OCI-M2 (cell line): ENCODE data around the gene ICE1.
"Not testable (repeated sequence)": the region's sequence is repeated elsewhere in the genome, so short reads cannot be mapped to it uniquely, and the experiment has no call there.

ENCODE experiments used
- DNase-seq: peaks from one replicate; lab custom pipeline; 2025; ENCODE audit not compliant: unreplicated experiment; lab: John Stamatoyannopoulos, UW

The ICE1 gene

DNA sequence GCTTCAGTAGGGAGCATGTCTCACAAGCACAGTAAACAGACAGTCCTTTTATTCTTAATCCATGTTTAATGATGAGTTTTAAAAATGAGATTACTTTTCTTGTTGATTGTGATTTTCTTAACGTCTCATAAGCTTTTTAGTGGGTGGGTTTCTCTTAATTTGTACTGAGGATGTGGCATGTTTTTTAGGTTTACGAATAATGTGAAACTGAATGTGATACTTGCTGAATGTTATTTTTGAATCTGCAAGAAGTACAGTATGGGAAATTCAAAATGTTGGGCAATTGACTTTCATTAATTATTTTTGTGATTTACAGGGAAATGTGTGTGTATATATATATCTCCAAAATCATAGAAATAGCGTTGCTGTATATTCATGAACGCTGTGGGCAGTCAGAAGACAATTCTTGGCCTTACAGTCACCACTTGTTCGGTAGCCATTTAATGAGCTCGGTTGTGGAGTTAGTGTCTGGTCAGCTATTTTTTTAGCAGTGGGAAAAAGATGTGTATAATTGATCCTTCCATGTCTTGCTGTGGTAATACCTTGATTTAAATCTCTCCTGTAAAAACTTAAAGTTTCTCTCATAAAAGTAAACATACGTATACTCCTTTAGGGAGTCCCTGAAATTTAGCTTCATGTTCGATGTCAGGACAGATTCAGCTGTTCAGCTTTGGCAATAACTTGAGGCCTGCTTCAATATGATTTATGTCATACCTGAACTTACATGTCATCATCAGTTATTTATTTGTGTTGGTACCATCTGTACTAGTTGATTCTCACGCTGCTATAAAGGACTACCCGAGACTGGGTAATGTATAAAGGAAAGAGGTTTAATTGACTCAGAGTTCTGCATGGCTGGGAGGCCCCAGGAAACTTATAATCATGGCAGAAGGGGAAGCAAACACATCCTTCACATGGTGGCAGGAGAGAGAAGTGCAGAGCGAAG, 15.0 kb downstream of the ICE1 start:
- DNase-seq: no peak

- no peak for DNase-seq
Measured at GRCh38 chr5:5451863-5452262, 29.4 kb downstream of the ICE1 start.

GRCh38 chr5:5453131-5453530, 30.7 kb downstream of the ICE1 start:
- no peak for DNase-seq

DNA sequence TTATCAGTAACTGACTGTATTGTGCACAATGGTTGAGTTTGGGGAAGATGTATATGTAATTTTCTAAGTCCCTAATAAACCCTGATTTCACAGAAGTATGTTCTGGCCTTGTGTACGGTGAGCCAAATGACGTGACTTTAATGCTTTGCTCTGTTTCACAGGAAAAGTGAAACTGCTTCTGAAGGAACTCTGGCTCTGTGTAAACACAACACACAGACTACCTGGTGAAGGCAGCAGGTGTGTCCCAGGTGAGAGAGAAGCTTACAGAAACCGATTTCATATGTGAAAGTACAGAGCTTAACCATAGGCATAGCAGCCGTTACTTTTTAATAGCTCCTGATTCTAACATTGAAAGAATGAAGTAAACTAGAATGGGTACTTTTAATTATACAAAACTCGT, 31.9 kb downstream of the ICE1 start:
- no peak for DNase-seq

DNA sequence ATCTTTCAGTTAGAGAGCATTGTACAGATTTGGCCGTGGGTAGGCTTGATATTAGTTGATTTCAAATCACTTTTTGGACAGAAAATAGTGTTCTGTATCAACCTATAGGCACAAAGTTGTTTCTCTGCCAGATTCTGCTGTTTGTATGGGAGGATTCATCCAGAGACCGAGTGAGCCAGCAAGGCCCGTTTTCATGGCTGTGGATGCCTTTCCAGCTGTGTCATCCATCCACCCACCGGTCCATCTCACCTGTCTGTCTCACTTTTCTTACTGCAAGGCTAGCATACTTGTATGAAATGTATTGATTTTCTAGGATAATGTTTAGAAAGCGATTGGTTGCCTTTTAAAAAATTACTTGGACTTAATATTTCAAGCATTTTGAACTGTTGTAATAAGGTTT, 34.4 kb downstream of the ICE1 start:
- no peak for DNase-seq

DNA sequence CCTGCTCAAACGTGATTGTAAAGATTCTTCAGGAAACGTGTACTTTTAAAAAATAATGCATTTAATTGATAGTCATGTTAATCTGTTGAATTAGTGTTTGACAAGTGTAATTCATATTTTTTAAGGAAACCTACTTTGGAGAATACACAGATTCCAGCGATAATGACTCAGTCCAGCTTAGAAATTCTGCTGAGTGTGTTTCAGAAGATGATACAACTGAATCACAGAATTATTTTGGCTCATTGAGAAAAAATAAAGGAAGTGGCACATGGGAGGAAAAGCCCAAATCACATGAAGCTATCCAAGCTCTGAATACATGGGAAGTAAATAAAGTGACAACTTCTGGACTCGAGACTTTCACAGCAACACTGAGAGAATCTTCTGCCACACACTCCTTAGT, 37.8 kb downstream of the ICE1 start:
- DNase-seq: no peak

GRCh38 chr5:5461012-5461411, 38.5 kb downstream of the ICE1 start:
- no peak for DNase-seq

DNA sequence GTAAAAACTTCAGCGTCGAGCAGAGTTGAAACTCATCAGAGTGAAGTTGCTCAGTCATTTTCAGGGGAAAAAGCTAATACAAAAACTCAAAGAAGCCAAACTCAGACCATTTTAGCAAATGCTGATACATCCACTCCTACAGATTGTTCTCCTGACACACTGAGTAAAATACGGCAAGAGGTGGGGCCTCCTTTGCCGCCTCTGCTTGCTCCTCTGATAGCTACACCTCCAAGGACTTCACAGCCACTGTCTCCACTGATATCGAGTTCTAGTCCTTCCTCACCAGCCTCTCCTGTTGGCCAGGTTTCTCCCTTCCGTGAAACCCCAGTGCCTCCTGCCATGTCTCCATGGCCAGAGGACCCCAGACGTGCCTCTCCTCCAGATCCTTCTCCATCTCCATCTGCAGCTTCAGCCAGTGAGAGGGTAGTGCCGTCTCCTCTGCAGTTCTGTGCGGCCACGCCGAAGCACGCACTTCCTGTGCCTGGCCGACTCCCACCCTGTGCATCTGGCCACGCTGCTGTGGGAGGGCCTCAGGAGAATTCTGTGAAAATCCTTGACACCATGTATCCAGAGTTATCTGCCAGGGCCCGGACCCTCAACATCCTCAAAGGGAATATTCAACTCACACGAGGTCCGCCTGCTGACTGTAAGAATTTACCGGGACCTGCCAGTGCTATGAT, 41.7 kb downstream of the ICE1 start:
- DNase-seq: no peak

DNA sequence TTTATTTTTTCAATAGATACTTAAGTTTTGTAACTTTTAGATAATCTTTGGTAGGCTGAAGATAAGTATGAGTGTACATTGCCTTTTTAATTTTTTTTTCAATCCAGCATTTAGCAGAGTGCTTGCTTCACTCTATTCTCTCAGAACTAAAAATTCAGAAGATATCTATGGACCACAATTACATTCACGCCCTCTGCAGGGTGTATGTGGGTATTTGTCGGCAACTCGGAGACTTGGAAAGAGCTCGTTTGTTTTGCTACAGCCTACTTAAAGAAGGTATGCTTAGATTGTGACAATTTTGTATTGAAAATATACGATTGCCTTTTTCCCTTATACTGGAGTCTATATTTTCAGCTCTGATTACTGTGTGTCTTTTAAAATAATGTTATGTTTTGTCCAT, 43.8 kb downstream of the ICE1 start:
- no peak for DNase-seq

- no peak for DNase-seq
Measured at GRCh38 chr5:5467737-5468136, 45.3 kb downstream of the ICE1 start.

- no peak for DNase-seq
Measured at GRCh38 chr5:5470933-5471332, 48.5 kb downstream of the ICE1 start.

DNA sequence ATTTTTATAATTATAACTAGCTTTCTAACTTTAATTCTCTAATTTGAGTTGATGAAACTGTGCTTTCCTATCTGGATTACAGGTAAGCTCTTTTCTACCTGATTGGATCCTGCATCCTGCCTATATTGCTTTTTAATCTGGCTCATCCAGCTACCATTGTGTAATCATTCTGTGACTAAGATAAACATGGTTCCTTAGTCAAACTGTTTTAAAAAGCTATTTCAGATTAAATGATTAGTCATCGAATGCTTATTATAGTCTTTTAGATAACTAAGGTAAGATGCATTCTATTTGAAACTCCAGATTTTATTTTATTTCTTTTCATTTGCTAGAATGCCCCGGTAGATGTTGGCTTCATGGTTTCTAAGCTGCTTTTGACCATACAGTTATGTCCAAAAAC, 50.7 kb downstream of the ICE1 start:
- DNase-seq: no peak

- DNase-seq: no peak
Measured at GRCh38 chr5:5474961-5475360, 52.5 kb downstream of the ICE1 start.

DNA sequence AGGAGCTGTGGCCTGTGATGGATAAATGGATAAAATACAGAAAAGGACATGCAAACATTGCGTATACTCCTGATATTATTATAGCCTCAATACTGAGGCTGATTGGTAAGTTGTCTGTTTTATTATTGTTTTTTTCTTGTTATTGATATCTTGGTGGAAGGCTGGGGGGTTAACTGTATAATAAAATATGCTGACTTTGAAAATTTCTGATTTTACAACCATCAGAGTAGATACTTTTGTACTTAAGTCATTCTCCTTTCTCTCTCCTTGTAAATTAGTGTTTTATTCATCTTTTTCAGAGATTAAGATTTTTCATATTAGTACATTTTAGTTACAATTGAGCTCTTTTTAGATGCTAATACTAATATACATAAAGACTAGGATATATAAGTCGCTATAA, 53.5 kb downstream of the ICE1 start:
- DNase-seq: no peak

DNA sequence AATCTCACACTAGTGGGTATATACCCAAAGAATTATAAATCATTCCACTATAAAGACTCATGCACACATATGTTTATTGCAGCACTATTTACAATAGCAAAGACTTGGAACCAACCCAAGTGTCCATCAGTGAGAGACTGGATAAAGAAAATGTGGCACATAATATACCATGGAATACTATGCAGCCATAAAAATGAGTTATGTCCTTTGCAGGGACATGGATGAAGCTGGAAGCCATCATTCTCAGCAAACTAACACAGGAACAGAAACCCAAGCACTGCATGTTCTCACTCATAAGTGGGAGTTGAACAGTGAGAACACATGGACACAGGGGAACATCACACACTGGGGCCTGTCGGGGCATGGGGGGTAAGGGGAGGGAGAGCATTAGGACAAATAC, 57.1 kb downstream of the ICE1 start:
- DNase-seq: not testable (repeated sequence)

DNA sequence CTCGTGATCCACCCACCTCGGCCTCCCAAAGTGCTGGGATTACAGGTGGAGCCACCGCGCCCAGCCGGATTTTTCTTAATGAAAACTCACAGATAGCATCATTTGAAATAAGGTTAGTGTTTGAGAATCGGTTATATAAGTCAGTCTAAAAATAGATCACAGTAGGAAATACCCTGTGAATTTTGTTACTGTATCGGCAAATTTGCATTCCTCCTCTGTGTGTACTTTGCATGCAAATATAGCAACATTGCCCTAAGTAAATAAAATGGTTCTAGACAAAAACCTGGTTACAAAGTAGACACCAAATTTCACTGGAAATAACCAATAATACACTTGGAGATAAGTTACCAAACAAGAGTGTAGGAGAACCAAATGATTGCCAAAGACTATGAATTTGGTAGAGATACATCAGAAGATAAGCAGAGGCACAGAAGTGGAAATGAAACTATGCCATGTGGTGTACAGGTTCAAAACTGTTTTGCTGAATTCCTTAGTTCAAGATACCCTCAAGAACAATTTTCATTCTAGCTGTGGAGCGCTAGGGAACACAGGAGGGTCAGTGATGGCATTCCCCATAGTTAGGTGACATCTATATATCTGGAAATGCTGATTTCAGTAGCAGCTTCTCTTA, 58.1 kb downstream of the ICE1 start:
- no peak for DNase-seq

DNA sequence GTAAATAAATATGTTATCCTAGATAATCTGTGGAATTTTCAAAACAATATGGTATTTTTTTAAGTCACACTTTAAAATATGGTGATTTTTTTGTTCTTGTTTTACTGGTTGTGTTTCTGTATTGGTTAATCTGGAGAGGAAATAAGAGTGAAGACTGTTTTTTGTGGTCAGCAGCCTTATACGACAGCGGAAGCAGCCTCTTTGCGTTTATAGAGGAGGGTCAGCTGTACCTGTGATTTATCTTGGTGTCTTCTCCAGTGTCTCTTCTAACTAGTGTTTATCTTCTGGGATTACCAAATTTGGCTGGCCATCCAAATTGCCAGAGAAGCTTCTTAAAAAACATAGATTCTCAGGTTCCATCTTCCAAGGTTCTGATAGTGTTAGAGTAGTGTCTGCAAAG, 58.7 kb downstream of the ICE1 start:
- no peak for DNase-seq

DNA sequence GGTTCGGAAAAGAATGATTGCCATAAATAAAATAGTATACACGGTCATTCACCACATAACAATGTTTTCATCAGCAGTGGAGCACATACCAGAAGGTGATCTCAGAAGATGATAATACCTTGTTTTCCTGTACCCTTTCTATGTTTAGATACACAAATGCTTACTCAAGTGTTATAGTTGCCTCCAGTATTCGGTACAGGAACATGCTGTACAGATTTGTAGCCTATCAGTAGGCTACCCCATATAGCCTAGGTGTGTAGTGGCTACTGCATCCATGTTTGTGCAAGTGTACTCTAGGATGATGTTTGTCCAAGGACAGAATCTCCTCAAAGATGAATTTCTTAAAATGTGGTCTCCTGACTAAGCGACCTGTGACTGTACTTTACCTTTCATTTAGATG, 59.2 kb downstream of the ICE1 start:
- DNase-seq: no peak

- DNase-seq: no peak
Measured at GRCh38 chr5:5483350-5483749, 60.9 kb downstream of the ICE1 start.

- DNase-seq: no peak
Measured at GRCh38 chr5:5483880-5484598, 61.6 kb downstream of the ICE1 start.

- no peak for DNase-seq
Measured at GRCh38 chr5:5486122-5486521, 63.6 kb downstream of the ICE1 start.
